ENCODE results near the gene FGR. TPM values are rescaled to one million over a fixed set of nuclear protein-coding genes. Genes with fewer than 3 reads are reported as not detected.

The FGR gene
- total RNA-seq, 1 experiment from 2014 or later = not detected

- peaks cover 4% of the 10 kb centered on the region; the same call in 1 of the 2 replicates for H3K4me1 ChIP-seq (replicated peaks; ENCODE audit: insufficient read depth)
- H3K27ac ChIP-seq = no peak overlapping the region
- H4K20me1 ChIP-seq (ENCODE audit: insufficient read depth) = no peaks in the 10 kb centered on the region
- H3K79me2 ChIP-seq (ENCODE audit: low read depth) = no peaks in the 10 kb centered on the region
- ChIA-PET POLR2A (ENCODE audit: unreplicated experiment) (interaction anchor here (0.6 to 0.9 kb wide), 2 partner anchors 104 to 565 kb away, joined by 3 to 5 read pairs; partner anchors contain the start of gene STX12), CTCF (interaction anchor here (0.5 to 1.2 kb wide), 14 partner anchors 9 to 311 kb away, joined by 3 to 14 read pairs (median 4); partner anchors contain the start of genes FAM76A, PPP1R8 and STX12)
- no peak overlapping the region for H3K4me3 ChIP-seq
- H3K9me3 ChIP-seq (ENCODE audit: insufficient read depth, low read depth) = no peaks in the 10 kb centered on the region
- peak overlapping the region; percentile 55 for H3K4me2 ChIP-seq
- H3K9me2 ChIP-seq (ENCODE audit: insufficient read depth) = no peaks in the 10 kb centered on the region
- no peaks in the 10 kb centered on the region for H3K27me3 ChIP-seq (ENCODE audit: insufficient read depth, low read depth)
- H3F3A ChIP-seq (ENCODE audit: insufficient read depth, low read depth) = peaks cover 5% of the 10 kb centered on the region; the same call in 1 of the 2 replicates
- TF ChIP-seq, protein P1, sequence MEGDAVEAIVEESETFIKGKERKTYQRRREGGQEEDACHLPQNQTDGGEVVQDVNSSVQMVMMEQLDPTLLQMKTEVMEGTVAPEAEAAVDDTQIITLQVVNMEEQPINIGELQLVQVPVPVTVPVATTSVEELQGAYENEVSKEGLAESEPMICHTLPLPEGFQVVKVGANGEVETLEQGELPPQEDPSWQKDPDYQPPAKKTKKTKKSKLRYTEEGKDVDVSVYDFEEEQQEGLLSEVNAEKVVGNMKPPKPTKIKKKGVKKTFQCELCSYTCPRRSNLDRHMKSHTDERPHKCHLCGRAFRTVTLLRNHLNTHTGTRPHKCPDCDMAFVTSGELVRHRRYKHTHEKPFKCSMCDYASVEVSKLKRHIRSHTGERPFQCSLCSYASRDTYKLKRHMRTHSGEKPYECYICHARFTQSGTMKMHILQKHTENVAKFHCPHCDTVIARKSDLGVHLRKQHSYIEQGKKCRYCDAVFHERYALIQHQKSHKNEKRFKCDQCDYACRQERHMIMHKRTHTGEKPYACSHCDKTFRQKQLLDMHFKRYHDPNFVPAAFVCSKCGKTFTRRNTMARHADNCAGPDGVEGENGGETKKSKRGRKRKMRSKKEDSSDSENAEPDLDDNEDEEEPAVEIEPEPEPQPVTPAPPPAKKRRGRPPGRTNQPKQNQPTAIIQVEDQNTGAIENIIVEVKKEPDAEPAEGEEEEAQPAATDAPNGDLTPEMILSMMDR (conservative IDR thresholded peaks at IDR 0.05) = peak; percentile 71
- TF ChIP-seq EZH2 (IDR thresholded peaks at IDR 0.05; ENCODE audit: low read depth) = no peak
- 0 out of 2 replicates have a peak overlapping the region, but pooled peaks have one; percentile 55 for H2AFZ ChIP-seq
- H3K36me3 ChIP-seq (ENCODE audit: low read depth) = no peaks in the 10 kb centered on the region
- intact Hi-C loops (cut with micrococcal nuclease; ENCODE audit: unreplicated experiment) = loop anchor here (1.0 to 10.0 kb wide), 2 partner anchors 57 to 306 kb away; no protein-coding TSS in a partner anchor
- peak in 1 of 2 experiments; percentile 80 for DNase-seq
- no TSS peak for BruUV-seq (replicated peaks)
These were observed 34.1 kb upstream of the FGR start for GRCh38 chr1:27668808-27669723.

DNA sequence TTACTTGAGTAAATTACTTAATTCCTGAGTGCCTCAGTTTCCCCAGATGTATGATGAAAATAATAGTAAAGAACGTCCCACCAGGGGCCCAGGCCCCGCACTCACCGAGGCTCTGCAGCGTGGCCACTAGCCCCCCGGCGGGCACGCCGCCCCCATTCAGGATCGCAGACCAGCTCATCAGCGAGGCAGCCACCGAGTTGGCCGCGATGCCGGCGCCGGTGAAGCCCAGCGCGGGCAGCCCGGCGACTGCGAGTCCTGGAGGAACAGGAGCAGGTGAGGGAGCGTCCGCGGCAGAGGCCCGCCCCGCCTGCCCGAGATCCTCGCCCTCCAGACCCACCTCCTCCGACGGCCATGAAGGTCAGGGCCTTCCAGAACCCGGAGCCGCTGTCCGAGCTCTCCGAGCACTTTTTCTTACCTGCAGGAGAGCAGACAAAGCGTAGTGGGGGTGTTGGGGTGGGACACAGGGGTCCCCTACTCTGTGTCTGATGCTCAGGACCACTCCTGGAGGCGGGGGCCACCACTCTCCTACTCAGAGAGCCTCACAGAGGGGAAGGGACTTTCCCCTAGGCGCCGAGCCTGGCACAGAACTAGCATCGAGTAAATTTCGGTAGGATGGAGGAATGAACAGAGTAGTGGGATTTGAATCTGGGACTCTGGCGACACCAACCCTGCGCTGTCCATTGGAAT, 33.3 kb upstream of the FGR start:
- no peak overlapping the region for H3K4me2 ChIP-seq

More for the DNA sequence above, 33.3 kb upstream of the FGR start:
- no peaks in the 10 kb centered on the region for H4K20me1 ChIP-seq (ENCODE audit: insufficient read depth)
- ChIA-PET POLR2A (ENCODE audit: unreplicated experiment) (no interaction called here), CTCF (no interaction called here)
- H3K4me1 ChIP-seq (replicated peaks; ENCODE audit: insufficient read depth) = peaks cover 4% of the 10 kb centered on the region; the same call in 1 of the 2 replicates
- H3K79me2 ChIP-seq (ENCODE audit: low read depth) = no peaks in the 10 kb centered on the region
- BruUV-seq (replicated peaks) = no TSS peak
- no peak overlapping the region for H3K4me3 ChIP-seq
- DNase-seq = no peak
- no peak for TF ChIP-seq EZH2 (IDR thresholded peaks at IDR 0.05; ENCODE audit: low read depth)
- TF ChIP-seq, protein P1 (conservative IDR thresholded peaks at IDR 0.05) = no peak
- peaks cover 12% of the 10 kb centered on the region; the same call in 1 of the 2 replicates for H3F3A ChIP-seq (ENCODE audit: insufficient read depth, low read depth)
- no peak overlapping the region for H2AFZ ChIP-seq
- no peaks in the 10 kb centered on the region for H3K9me3 ChIP-seq (ENCODE audit: insufficient read depth, low read depth)
- H3K9me2 ChIP-seq (ENCODE audit: insufficient read depth) = no peaks in the 10 kb centered on the region
- H3K36me3 ChIP-seq (ENCODE audit: low read depth) = no peaks in the 10 kb centered on the region
- no peak overlapping the region for H3K27ac ChIP-seq
- no peaks in the 10 kb centered on the region for H3K27me3 ChIP-seq (ENCODE audit: insufficient read depth, low read depth)
- intact Hi-C loops (cut with micrococcal nuclease; ENCODE audit: unreplicated experiment) = loop anchor here (10.0 kb wide), 1 partner anchor 307 kb away; no protein-coding TSS in a partner anchor

All from PC-9 (cell line).